HL-60 (cell line): ENCODE data around the gene IQCK.

Experiments used
- POLR2AphosphoS5 ChIP-seq: IDR thresholded peaks from 2 replicates; pipeline ENCODE4 v1.6.1; 2012; ENCODE audit warnings: low read depth
- TF ChIP-seq, protein P1 (sequence below): IDR thresholded peaks from 2 replicates; pipeline ENCODE4 v1.6.1; 2012; ENCODE audit warnings: low read depth; ENCODE audit not compliant: insufficient replicate concordance
- TF ChIP-seq, protein P2 (sequence below): IDR thresholded peaks from one replicate; pipeline ENCODE4 v1.5.1; 2011; ENCODE audit warnings: low read length, control low read depth, inconsistent platforms; ENCODE audit not compliant: insufficient read depth

DNA sequence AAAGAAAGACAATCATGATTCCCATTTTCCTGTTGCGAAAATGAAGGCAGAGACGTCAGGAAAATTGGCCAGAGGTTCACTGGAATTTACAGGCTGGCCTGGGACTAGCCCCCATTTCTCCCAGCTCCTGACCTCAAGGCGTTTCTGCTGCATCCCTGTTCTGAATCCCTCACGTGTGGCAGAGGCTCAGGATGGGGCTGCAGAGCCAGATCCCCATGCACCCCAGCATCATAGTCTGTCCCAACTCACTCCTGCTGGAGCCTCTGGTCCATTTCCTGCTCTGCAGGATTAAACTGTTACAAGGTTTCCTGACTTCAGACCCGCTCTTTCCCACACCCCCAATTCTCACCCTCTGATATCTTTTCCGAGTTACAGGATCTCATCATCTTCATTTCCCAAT lies 163.7 kb downstream of the IQCK start:
- TF ChIP-seq, protein P1, sequence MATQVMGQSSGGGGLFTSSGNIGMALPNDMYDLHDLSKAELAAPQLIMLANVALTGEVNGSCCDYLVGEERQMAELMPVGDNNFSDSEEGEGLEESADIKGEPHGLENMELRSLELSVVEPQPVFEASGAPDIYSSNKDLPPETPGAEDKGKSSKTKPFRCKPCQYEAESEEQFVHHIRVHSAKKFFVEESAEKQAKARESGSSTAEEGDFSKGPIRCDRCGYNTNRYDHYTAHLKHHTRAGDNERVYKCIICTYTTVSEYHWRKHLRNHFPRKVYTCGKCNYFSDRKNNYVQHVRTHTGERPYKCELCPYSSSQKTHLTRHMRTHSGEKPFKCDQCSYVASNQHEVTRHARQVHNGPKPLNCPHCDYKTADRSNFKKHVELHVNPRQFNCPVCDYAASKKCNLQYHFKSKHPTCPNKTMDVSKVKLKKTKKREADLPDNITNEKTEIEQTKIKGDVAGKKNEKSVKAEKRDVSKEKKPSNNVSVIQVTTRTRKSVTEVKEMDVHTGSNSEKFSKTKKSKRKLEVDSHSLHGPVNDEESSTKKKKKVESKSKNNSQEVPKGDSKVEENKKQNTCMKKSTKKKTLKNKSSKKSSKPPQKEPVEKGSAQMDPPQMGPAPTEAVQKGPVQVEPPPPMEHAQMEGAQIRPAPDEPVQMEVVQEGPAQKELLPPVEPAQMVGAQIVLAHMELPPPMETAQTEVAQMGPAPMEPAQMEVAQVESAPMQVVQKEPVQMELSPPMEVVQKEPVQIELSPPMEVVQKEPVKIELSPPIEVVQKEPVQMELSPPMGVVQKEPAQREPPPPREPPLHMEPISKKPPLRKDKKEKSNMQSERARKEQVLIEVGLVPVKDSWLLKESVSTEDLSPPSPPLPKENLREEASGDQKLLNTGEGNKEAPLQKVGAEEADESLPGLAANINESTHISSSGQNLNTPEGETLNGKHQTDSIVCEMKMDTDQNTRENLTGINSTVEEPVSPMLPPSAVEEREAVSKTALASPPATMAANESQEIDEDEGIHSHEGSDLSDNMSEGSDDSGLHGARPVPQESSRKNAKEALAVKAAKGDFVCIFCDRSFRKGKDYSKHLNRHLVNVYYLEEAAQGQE: no peak
- TF ChIP-seq POLR2AphosphoS5: no peak
- TF ChIP-seq, protein P2, sequence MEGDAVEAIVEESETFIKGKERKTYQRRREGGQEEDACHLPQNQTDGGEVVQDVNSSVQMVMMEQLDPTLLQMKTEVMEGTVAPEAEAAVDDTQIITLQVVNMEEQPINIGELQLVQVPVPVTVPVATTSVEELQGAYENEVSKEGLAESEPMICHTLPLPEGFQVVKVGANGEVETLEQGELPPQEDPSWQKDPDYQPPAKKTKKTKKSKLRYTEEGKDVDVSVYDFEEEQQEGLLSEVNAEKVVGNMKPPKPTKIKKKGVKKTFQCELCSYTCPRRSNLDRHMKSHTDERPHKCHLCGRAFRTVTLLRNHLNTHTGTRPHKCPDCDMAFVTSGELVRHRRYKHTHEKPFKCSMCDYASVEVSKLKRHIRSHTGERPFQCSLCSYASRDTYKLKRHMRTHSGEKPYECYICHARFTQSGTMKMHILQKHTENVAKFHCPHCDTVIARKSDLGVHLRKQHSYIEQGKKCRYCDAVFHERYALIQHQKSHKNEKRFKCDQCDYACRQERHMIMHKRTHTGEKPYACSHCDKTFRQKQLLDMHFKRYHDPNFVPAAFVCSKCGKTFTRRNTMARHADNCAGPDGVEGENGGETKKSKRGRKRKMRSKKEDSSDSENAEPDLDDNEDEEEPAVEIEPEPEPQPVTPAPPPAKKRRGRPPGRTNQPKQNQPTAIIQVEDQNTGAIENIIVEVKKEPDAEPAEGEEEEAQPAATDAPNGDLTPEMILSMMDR: no peak
